ENCODE data around the gene HDDC3. TPM values are rescaled to one million over a fixed set of nuclear protein-coding genes. Genes with fewer than 3 reads are reported as not detected.

The HDDC3 gene
- total RNA-seq, 2 experiments from 2014 or later: 33.2 to 39.3 TPM

GRCh38 chr15:90949979-90950675 is 17.8 kb upstream of the HDDC3 start:
- peaks cover 11% of the 10 kb centered on the region for H3K4me1 Mint-ChIP-seq
- peaks cover 47% of the 10 kb centered on the region for H3K36me3 Mint-ChIP-seq
- no peaks in the 10 kb centered on the region for H3K27me3 Mint-ChIP-seq
- H3K4me3 Mint-ChIP-seq: no peak overlapping the region
- ATAC-seq (no peak), DNase-seq (no peak)
- H3K27ac Mint-ChIP-seq: no peak overlapping the region
- CTCF ChIA-PET: no interaction called here
- H3K9me3 Mint-ChIP-seq (ENCODE audit: low read depth): no peaks in the 10 kb centered on the region

GRCh38 chr15:90948506-90948905 is 16.2 kb upstream of the HDDC3 start:
- CTCF ChIA-PET: no interaction called here
- Mint-ChIP-seq H3K27ac (no peak overlapping the region), H3K27me3 (no peaks in the 10 kb centered on the region), H3K4me3 (no peak overlapping the region), H3K4me1 (peaks cover 3% of the 10 kb centered on the region), H3K9me3 (ENCODE audit: low read depth) (no peaks in the 10 kb centered on the region), H3K36me3 (peaks cover 49% of the 10 kb centered on the region)
- DNase-seq (no peak), ATAC-seq (no peak)

GRCh38 chr15:90947577-90948357 is 15.4 kb upstream of the HDDC3 start:
- Mint-ChIP-seq H3K36me3 (peaks cover 48% of the 10 kb centered on the region), H3K4me3 (no peak overlapping the region), H3K4me1 (peaks cover 3% of the 10 kb centered on the region), H3K9me3 (ENCODE audit: low read depth) (no peaks in the 10 kb centered on the region), H3K27me3 (no peaks in the 10 kb centered on the region), H3K27ac (no peak overlapping the region)
- CTCF ChIA-PET: interaction anchor here (1.8 kb wide), 1 partner anchor 9 kb away, joined by 12 read pairs; no protein-coding TSS in a partner anchor
- DNase-seq: no peak
- no peak for ATAC-seq

GRCh38 chr15:90946941-90947576 is 14.7 kb upstream of the HDDC3 start:
- CTCF ChIA-PET: interaction anchor here (1.3 to 1.8 kb wide), 3 partner anchors 9 to 15 kb away, joined by 3 to 12 read pairs (median 6); partner anchors contain the start of gene HDDC3
- Mint-ChIP-seq H3K4me3 (no peak overlapping the region), H3K27me3 (no peaks in the 10 kb centered on the region), H3K9me3 (ENCODE audit: low read depth) (no peaks in the 10 kb centered on the region), H3K27ac (no peak overlapping the region), H3K36me3 (peaks cover 47% of the 10 kb centered on the region), H3K4me1 (peaks cover 3% of the 10 kb centered on the region)
- ATAC-seq (no peak), DNase-seq (no peak)

- Mint-ChIP-seq H3K27ac (no peak overlapping the region), H3K27me3 (no peaks in the 10 kb centered on the region), H3K9me3 (ENCODE audit: low read depth) (no peaks in the 10 kb centered on the region), H3K4me3 (no peak overlapping the region), H3K4me1 (peaks cover 3% of the 10 kb centered on the region), H3K36me3 (peaks cover 42% of the 10 kb centered on the region)
- DNase-seq (no peak), ATAC-seq (peak; percentile 29)
- CTCF ChIA-PET: interaction anchor here (1.3 to 1.8 kb wide), 3 partner anchors 10 to 14 kb away, joined by 3 to 12 read pairs (median 6); partner anchors contain the start of gene HDDC3
Observed at GRCh38 chr15:90946538-90946937, 14.2 kb upstream of the HDDC3 start.

- Mint-ChIP-seq H3K4me1 (peaks cover 3% of the 10 kb centered on the region), H3K36me3 (peaks cover 44% of the 10 kb centered on the region), H3K4me3 (no peak overlapping the region), H3K27me3 (no peaks in the 10 kb centered on the region), H3K27ac (no peak overlapping the region), H3K9me3 (ENCODE audit: low read depth) (no peaks in the 10 kb centered on the region)
- DNase-seq (no peak), ATAC-seq (no peak)
- CTCF ChIA-PET: interaction anchor here (1.3 to 1.6 kb wide), 3 partner anchors 10 to 13 kb away, joined by 3 to 6 read pairs (median 6); partner anchors contain the start of genes HDDC3 and UNC45A
Observed at GRCh38 chr15:90945091-90945490, 12.7 kb upstream of the HDDC3 start.

- no peaks in the 10 kb centered on the region for H3K9me3 Mint-ChIP-seq (ENCODE audit: low read depth)
- peaks cover 42% of the 10 kb centered on the region for H3K36me3 Mint-ChIP-seq
- DNase-seq: no peak
- H3K4me3 Mint-ChIP-seq: no peak overlapping the region
- CTCF ChIA-PET: interaction anchor here (1.1 to 2.8 kb wide), 3 partner anchors 11 to 330 kb away, joined by 4 to 13 read pairs (median 7); partner anchors contain the start of gene HDDC3
- H3K27ac Mint-ChIP-seq: no peak overlapping the region
- no peaks in the 10 kb centered on the region for H3K27me3 Mint-ChIP-seq
- no peak for ATAC-seq
- H3K4me1 Mint-ChIP-seq: peaks cover 3% of the 10 kb centered on the region
Observed at GRCh38 chr15:90942354-90943120, 10.2 kb upstream of the HDDC3 start.

GRCh38 chr15:90941038-90941437 is 8.7 kb upstream of the HDDC3 start:
- Mint-ChIP-seq H3K27ac (no peak overlapping the region), H3K36me3 (peaks cover 42% of the 10 kb centered on the region), H3K27me3 (no peaks in the 10 kb centered on the region), H3K9me3 (ENCODE audit: low read depth) (no peaks in the 10 kb centered on the region), H3K4me1 (peaks cover 11% of the 10 kb centered on the region), H3K4me3 (no peak overlapping the region)
- ATAC-seq (no peak), DNase-seq (no peak)
- CTCF ChIA-PET: interaction anchor here (0.9 to 2.8 kb wide), 3 partner anchors 9 to 23 kb away, joined by 3 to 13 read pairs (median 7); partner anchors contain the start of gene HDDC3

GRCh38 chr15:90939756-90940155 is 7.4 kb upstream of the HDDC3 start:
- no peak for ATAC-seq
- no peak overlapping the region for H3K27ac Mint-ChIP-seq
- no peak for DNase-seq
- peaks cover 37% of the 10 kb centered on the region for H3K36me3 Mint-ChIP-seq
- no peaks in the 10 kb centered on the region for H3K9me3 Mint-ChIP-seq (ENCODE audit: low read depth)
- CTCF ChIA-PET: interaction anchor here (1.1 to 2.4 kb wide), 5 partner anchors 8 to 115 kb away, joined by 3 to 10 read pairs (median 3); partner anchors contain the start of gene HDDC3
- no peak overlapping the region for H3K4me3 Mint-ChIP-seq
- H3K27me3 Mint-ChIP-seq: no peaks in the 10 kb centered on the region
- peaks cover 16% of the 10 kb centered on the region for H3K4me1 Mint-ChIP-seq

GRCh38 chr15:90938261-90938660 is 5.9 kb upstream of the HDDC3 start:
- H3K9me3 Mint-ChIP-seq (ENCODE audit: low read depth): no peaks in the 10 kb centered on the region
- H3K4me3 Mint-ChIP-seq: no peak overlapping the region
- DNase-seq (no peak), ATAC-seq (no peak)
- no peak overlapping the region for H3K27ac Mint-ChIP-seq
- peaks cover 33% of the 10 kb centered on the region for H3K36me3 Mint-ChIP-seq
- CTCF ChIA-PET: no interaction called here
- peaks cover 29% of the 10 kb centered on the region for H3K4me1 Mint-ChIP-seq
- H3K27me3 Mint-ChIP-seq: no peaks in the 10 kb centered on the region

- Mint-ChIP-seq H3K27me3 (no peaks in the 10 kb centered on the region), H3K27ac (no peak overlapping the region), H3K4me3 (peak overlapping the region; percentile 81), H3K4me1 (peaks cover 38% of the 10 kb centered on the region), H3K9me3 (ENCODE audit: low read depth) (no peaks in the 10 kb centered on the region), H3K36me3 (peaks cover 27% of the 10 kb centered on the region)
- ATAC-seq (no peak), DNase-seq (no peak)
- CTCF ChIA-PET: interaction anchor here (7.4 to 8.6 kb wide), 2 partner anchors 18 to 35 kb away, joined by 101 to 181 read pairs; partner anchors contain the start of genes MAN2A2 and RCCD1
Observed at GRCh38 chr15:90936823-90937222, 4.5 kb upstream of the HDDC3 start.

- H3K4me3 Mint-ChIP-seq: peak within 1 kb of the TSS; percentile 81
- H3K9me3 Mint-ChIP-seq (ENCODE audit: low read depth): no peaks in the 10 kb centered on the region
- DNase-seq (peak; percentile 97), ATAC-seq (peak; percentile 75)
- H3K27me3 Mint-ChIP-seq: no peaks in the 10 kb centered on the region
- peak within 1 kb of the TSS; percentile 100 for H3K27ac Mint-ChIP-seq
- peaks cover 51% of the 10 kb centered on the region for H3K4me1 Mint-ChIP-seq
- peaks cover 29% of the 10 kb centered on the region for H3K36me3 Mint-ChIP-seq
- CTCF ChIA-PET: interaction anchor here (0.6 to 8.6 kb wide), 32 partner anchors 9 to 642 kb away, joined by 3 to 181 read pairs (median 5); partner anchors contain the start of genes BLM, FES, MAN2A2 and RCCD1
Observed at GRCh38 chr15:90934949-90935751, 2.8 kb upstream of the HDDC3 start, which contains the start of gene UNC45A. UNC45A (plus strand) TSS chr15:90935285; CDS start chr15:90935325, 40 bp downstream.
